Activated B cell treated with CpG ODN at 0.5 μM for 24 hours (primary cell): ENCODE measurements around the gene GDF11. TPM values are rescaled to one million over a fixed set of nuclear protein-coding genes. Genes with fewer than 3 reads are reported as not detected.

Source experiments
- ATAC-seq: fragments of 200-7000 bp; cut with Tn5 transposase; one replicate; pipeline ENCODE4 v1.10.0; 2021; ENCODE audit warnings: low read depth, mild to moderate bottlenecking, moderate library complexity
- CTCF ChIA-PET: fragments of 350-600 bp; sonication (Branson Sonifier 250); formaldehyde crosslinking; loops from one replicate; lab custom pipeline; 2021; ENCODE audit warnings: antibody characterized with exemption; lab: Charles Lee
- POLR2A ChIA-PET: fragments of 350-600 bp; sonication (Branson Sonifier 250); formaldehyde crosslinking; loops from one replicate; lab custom pipeline; 2021; ENCODE audit warnings: antibody characterized with exemption; lab: Charles Lee
- DNase-seq: peaks from one replicate; pipeline ENCODE4 v3.0.0; 2022
- H3K27ac Mint-ChIP-seq: one replicate; pipeline ENCODE4 v1.8.0; 2020; ENCODE audit warnings: mixed read lengths
- H3K27me3 Mint-ChIP-seq: one replicate; pipeline ENCODE4 v1.8.0; 2021; ENCODE audit warnings: mixed read lengths
- H3K36me3 Mint-ChIP-seq: one replicate; pipeline ENCODE4 v1.8.0; 2021; ENCODE audit warnings: low read depth, mixed read lengths
- H3K4me1 Mint-ChIP-seq: one replicate; pipeline ENCODE4 v1.8.0; 2021; ENCODE audit warnings: mixed read lengths
- H3K4me3 Mint-ChIP-seq: one replicate; pipeline ENCODE4 v1.8.0; 2020; ENCODE audit warnings: mild to moderate bottlenecking, mixed read lengths
- H3K9me3 Mint-ChIP-seq: one replicate; pipeline ENCODE4 v1.8.0; 2020; ENCODE audit warnings: mixed read lengths
- CTCF ChIP-seq: fragments of 200-600 bp; IDR thresholded peaks from one replicate; pipeline ENCODE4 v1.8.0; 2022; ENCODE audit warnings: antibody characterized with exemption, mild to moderate bottlenecking
- intact Hi-C: fragments of 100-400 bp; cut with micrococcal nuclease; formaldehyde crosslinking; loops from one replicate; pipeline ENCODE4 v1.15.1; 2024
- total RNA-seq: library from RNA; stranded (reverse); gene quantifications from 2 replicates; pipeline ENCODE4 v1.2.3, GENCODE V29; 2022

Gene GDF11
- total RNA-seq, 1 donor from 2014 or later = 6.4 TPM

GRCh38 chr12:55736076-55736475, 6.8 kb upstream of the GDF11 start:
- ATAC-seq = no peak
- POLR2A ChIA-PET = interaction anchor here (0.7 to 2.2 kb wide), 2 partner anchors 12 to 191 kb away, joined by 3 to 9 read pairs; no protein-coding TSS in a partner anchor
- H3K9me3 Mint-ChIP-seq = no peaks in the 10 kb centered on the region
- CTCF ChIA-PET = interaction anchor here (3.5 to 5.0 kb wide), 3 partner anchors 12 to 196 kb away, joined by 29 to 51 read pairs (median 33); partner anchors contain the start of genes BLOC1S1 and DGKA
- H3K27me3 Mint-ChIP-seq = no peaks in the 10 kb centered on the region
- no peaks in the 10 kb centered on the region for H3K36me3 Mint-ChIP-seq
- no peak for TF ChIP-seq CTCF
- DNase-seq = no peak
- peaks cover 19% of the 10 kb centered on the region for H3K4me1 Mint-ChIP-seq
- intact Hi-C loops = no loop called here
- H3K4me3 Mint-ChIP-seq = no peak overlapping the region
- H3K27ac Mint-ChIP-seq = no peak overlapping the region

GRCh38 chr12:55736780-55737580, 5.9 kb upstream of the GDF11 start:
- H3K4me1 Mint-ChIP-seq = peaks cover 20% of the 10 kb centered on the region
- no peak for TF ChIP-seq CTCF
- intact Hi-C loops = loop anchor here (1.0 kb wide), 3 partner anchors 13 to 548 kb away; no protein-coding TSS in a partner anchor
- CTCF ChIA-PET = interaction anchor here (1.2 to 5.0 kb wide), 12 partner anchors 7 to 195 kb away, joined by 3 to 51 read pairs (median 11); partner anchors contain the start of genes BLOC1S1, CD63, DGKA and DNAJC14
- POLR2A ChIA-PET = interaction anchor here (0.7 to 2.3 kb wide), 5 partner anchors 7 to 381 kb away, joined by 3 to 28 read pairs (median 9); partner anchors contain the start of genes CD63, RAB5B and ZC3H10
- H3K27ac Mint-ChIP-seq = peak overlapping the region; percentile 91
- no peak for DNase-seq
- no peaks in the 10 kb centered on the region for H3K27me3 Mint-ChIP-seq
- peak overlapping the region; percentile 70 for H3K4me3 Mint-ChIP-seq
- no peaks in the 10 kb centered on the region for H3K36me3 Mint-ChIP-seq
- ATAC-seq = peak; percentile 36
- H3K9me3 Mint-ChIP-seq = no peaks in the 10 kb centered on the region

- no peak for ATAC-seq
- CTCF ChIA-PET = interaction anchor here (1.0 to 5.0 kb wide), 33 partner anchors 8 to 549 kb away, joined by 3 to 58 read pairs (median 6); partner anchors contain the start of genes BLOC1S1, CD63, DGKA and DNAJC14
- intact Hi-C loops = loop anchor here (1.0 to 2.0 kb wide), 16 partner anchors 8 to 731 kb away; partner anchors contain the start of genes CD63, NABP2, PA2G4 and PYM1
- peak overlapping the region; percentile 92 for H3K4me3 Mint-ChIP-seq
- no peak for TF ChIP-seq CTCF
- POLR2A ChIA-PET = interaction anchor here (0.6 to 2.7 kb wide), 21 partner anchors 8 to 485 kb away, joined by 3 to 28 read pairs (median 5); partner anchors contain the start of genes BLOC1S1, CD63, DGKA and DNAJC14
- no peaks in the 10 kb centered on the region for H3K9me3 Mint-ChIP-seq
- H3K36me3 Mint-ChIP-seq = no peaks in the 10 kb centered on the region
- DNase-seq = no peak
- peaks cover 25% of the 10 kb centered on the region for H3K4me1 Mint-ChIP-seq
- no peaks in the 10 kb centered on the region for H3K27me3 Mint-ChIP-seq
- H3K27ac Mint-ChIP-seq = peak overlapping the region; percentile 91
Measured at GRCh38 chr12:55737581-55738122, 5.3 kb upstream of the GDF11 start.

- DNase-seq = peak; percentile 65
- Mint-ChIP-seq H3K27ac (peak overlapping the region; percentile 91), H3K9me3 (no peaks in the 10 kb centered on the region), H3K27me3 (no peaks in the 10 kb centered on the region), H3K36me3 (no peaks in the 10 kb centered on the region), H3K4me3 (peak overlapping the region; percentile 92), H3K4me1 (peaks cover 27% of the 10 kb centered on the region)
- intact Hi-C loops = loop anchor here (1.0 to 2.0 kb wide), 14 partner anchors 9 to 730 kb away; partner anchors contain the start of genes ANKRD52, CD63, NABP2 and PA2G4
- peak; percentile 87 for ATAC-seq
- peak; percentile 73 for TF ChIP-seq CTCF
- ChIA-PET CTCF (interaction anchor here (0.6 to 5.0 kb wide), 43 partner anchors 9 to 549 kb away, joined by 3 to 58 read pairs (median 5); partner anchors contain the start of genes BLOC1S1, CD63, DGKA and DNAJC14), POLR2A (interaction anchor here (0.5 to 2.7 kb wide), 28 partner anchors 9 to 1459 kb away, joined by 3 to 28 read pairs (median 4); partner anchors contain the start of genes BLOC1S1, CBX5, CD63 and COQ10A)
Measured at GRCh38 chr12:55738123-55739024, 4.5 kb upstream of the GDF11 start.
